GM19025 (cell line): Measurements from ENCODE around the gene NR5A2.
A peak's percentile ranks its signal among the peaks of the same experiment; 100 is the strongest.
"Not testable (repeated sequence)": the region's sequence is repeated elsewhere in the genome, so short reads cannot be mapped to it uniquely, and the experiment has no call there.

Source experiments
- ATAC-seq: cut with Tn5 transposase; IDR thresholded peaks from one replicate; pipeline ENCODE4 v1.9.1; 2021; ENCODE audit warnings: mild to moderate bottlenecking, low read depth, moderate library complexity; ENCODE audit not compliant: unreplicated experiment

The NR5A2 gene

GRCh38 chr1:200184196-200184595 lies 156.7 kb downstream of the NR5A2 start:
- no peak for ATAC-seq

GRCh38 chr1:200185191-200185590 lies 157.7 kb downstream of the NR5A2 start:
- ATAC-seq: not testable (repeated sequence)

- not testable (repeated sequence) for ATAC-seq
Observed at GRCh38 chr1:200187332-200187731, 159.8 kb downstream of the NR5A2 start.

- no peak for ATAC-seq
Observed at GRCh38 chr1:200191993-200192392, 164.5 kb downstream of the NR5A2 start.

- ATAC-seq: no peak
Observed at GRCh38 chr1:200194477-200194876, 167.0 kb downstream of the NR5A2 start.

- no peak for ATAC-seq
Observed at GRCh38 chr1:200198236-200198635, 170.7 kb downstream of the NR5A2 start.

GRCh38 chr1:200205216-200205995 lies 177.9 kb downstream of the NR5A2 start:
- ATAC-seq: no peak

GRCh38 chr1:200206340-200206739 lies 178.8 kb downstream of the NR5A2 start:
- ATAC-seq: no peak

- no peak for ATAC-seq
Observed at GRCh38 chr1:200206761-200207160, 179.3 kb downstream of the NR5A2 start.

GRCh38 chr1:200207711-200208126 lies 180.2 kb downstream of the NR5A2 start:
- peak; percentile 76 for ATAC-seq

- no peak for ATAC-seq
Observed at GRCh38 chr1:200211157-200211556, 183.6 kb downstream of the NR5A2 start.

- ATAC-seq: no peak
Observed at GRCh38 chr1:200213392-200213791, 185.9 kb downstream of the NR5A2 start.

- no peak for ATAC-seq
Observed at GRCh38 chr1:200213921-200214320, 186.4 kb downstream of the NR5A2 start.

GRCh38 chr1:200215350-200215749 lies 187.8 kb downstream of the NR5A2 start:
- ATAC-seq: no peak

- ATAC-seq: no peak
Observed at GRCh38 chr1:200217703-200218102, 190.2 kb downstream of the NR5A2 start.

- no peak for ATAC-seq
Observed at GRCh38 chr1:200221614-200222282, 194.2 kb downstream of the NR5A2 start.

- ATAC-seq: no peak
Observed at GRCh38 chr1:200223207-200223606, 195.7 kb downstream of the NR5A2 start.

- ATAC-seq: no peak
Observed at GRCh38 chr1:200223613-200224012, 196.1 kb downstream of the NR5A2 start.

GRCh38 chr1:200224315-200224714 lies 196.8 kb downstream of the NR5A2 start:
- ATAC-seq: no peak

- ATAC-seq: no peak
Observed at GRCh38 chr1:200226268-200226968, 198.9 kb downstream of the NR5A2 start.

- no peak for ATAC-seq
Observed at GRCh38 chr1:200226969-200227303, 199.4 kb downstream of the NR5A2 start.
